22Rv1 (cell line): ENCODE results near the gene DUSP1.

Experiments used
- H3K27ac ChIP-seq: fragments of 450-650 bp; 2 replicates; pipeline ENCODE4 v1.5.1; 2017
- ZFX ChIP-seq: fragments of 450-650 bp; IDR thresholded peaks from 2 replicates; pipeline ENCODE4 v1.6.1; 2017; ENCODE audit warnings: antibody characterized with exemption, borderline replicate concordance
- TF ChIP-seq, protein P1 (sequence below): fragments of 450-650 bp; IDR thresholded peaks from 2 replicates; pipeline ENCODE4 v1.5.1; 2017; ENCODE audit warnings: mild to moderate bottlenecking

DUSP1 gene

GRCh38 chr5:172768573-172769341, 2.2 kb downstream of the DUSP1 start:
- H3K27ac ChIP-seq, result peak overlapping the region; percentile 92
- TF ChIP-seq ZFX, result no peak
- TF ChIP-seq, protein P1, sequence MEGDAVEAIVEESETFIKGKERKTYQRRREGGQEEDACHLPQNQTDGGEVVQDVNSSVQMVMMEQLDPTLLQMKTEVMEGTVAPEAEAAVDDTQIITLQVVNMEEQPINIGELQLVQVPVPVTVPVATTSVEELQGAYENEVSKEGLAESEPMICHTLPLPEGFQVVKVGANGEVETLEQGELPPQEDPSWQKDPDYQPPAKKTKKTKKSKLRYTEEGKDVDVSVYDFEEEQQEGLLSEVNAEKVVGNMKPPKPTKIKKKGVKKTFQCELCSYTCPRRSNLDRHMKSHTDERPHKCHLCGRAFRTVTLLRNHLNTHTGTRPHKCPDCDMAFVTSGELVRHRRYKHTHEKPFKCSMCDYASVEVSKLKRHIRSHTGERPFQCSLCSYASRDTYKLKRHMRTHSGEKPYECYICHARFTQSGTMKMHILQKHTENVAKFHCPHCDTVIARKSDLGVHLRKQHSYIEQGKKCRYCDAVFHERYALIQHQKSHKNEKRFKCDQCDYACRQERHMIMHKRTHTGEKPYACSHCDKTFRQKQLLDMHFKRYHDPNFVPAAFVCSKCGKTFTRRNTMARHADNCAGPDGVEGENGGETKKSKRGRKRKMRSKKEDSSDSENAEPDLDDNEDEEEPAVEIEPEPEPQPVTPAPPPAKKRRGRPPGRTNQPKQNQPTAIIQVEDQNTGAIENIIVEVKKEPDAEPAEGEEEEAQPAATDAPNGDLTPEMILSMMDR, result no peak

DNA sequence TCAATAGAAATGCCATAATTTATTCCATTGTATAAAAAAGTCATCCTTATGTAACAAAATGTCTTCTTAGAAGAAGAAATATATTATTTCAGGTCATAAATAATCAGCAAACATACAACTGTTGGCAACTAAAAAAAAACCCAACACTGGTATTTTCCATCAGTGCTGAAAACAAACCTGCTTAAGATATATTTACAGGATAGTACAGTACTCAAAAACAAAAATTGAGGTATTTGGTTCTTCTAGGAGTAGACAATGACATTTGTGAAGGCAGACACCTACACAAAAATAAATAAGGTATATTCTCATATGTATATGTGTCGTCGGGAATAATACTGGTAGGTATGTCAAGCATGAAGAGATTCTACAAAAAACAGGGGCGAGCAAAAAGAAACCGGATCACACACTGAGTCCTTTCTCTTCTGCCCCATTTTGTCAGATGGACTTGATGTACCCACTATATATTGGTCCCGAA, 2.9 kb downstream of the DUSP1 start:
- no peak for TF ChIP-seq ZFX
- TF ChIP-seq, protein P1, result no peak
- H3K27ac ChIP-seq, result peak overlapping the region; percentile 92

- no peak for TF ChIP-seq ZFX
- TF ChIP-seq, protein P1, result no peak
- H3K27ac ChIP-seq, result peak overlapping the region; percentile 92
Measured at GRCh38 chr5:172766287-172767108, 4.5 kb downstream of the DUSP1 start.

GRCh38 chr5:172765766-172766286, 5.2 kb downstream of the DUSP1 start:
- peak overlapping the region; percentile 92 for H3K27ac ChIP-seq
- TF ChIP-seq ZFX, result no peak
- TF ChIP-seq, protein P1, result no peak

GRCh38 chr5:172764861-172765765, 5.9 kb downstream of the DUSP1 start:
- H3K27ac ChIP-seq, result peak overlapping the region; percentile 92
- TF ChIP-seq, protein P1, result no peak
- TF ChIP-seq ZFX, result no peak

DNA sequence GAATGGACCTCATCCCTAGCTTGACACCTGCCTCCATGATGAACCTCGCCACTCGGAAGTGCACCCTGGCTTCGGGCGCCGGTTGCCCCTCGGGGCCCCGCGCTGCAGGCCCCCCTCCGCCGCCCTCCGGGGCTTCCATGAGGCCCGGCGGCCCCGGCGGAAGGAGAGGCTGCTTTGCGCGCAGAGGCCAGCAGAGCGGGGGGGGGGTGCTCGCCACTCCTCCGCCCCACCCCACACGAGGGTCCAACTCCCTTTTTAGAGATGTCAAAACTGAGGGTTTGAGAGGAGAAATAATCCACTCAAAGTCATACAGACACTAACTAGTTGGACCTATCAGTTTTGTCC, 7.9 kb downstream of the DUSP1 start:
- TF ChIP-seq, protein P1, result no peak
- no peak for TF ChIP-seq ZFX

More for the DNA sequence above, 7.9 kb downstream of the DUSP1 start:
- no peak overlapping the region for H3K27ac ChIP-seq
